NOMO-1 treated with dmso at 0.1 percent for 144 hours (cell line): Measurements from ENCODE around the gene TRIM14.
"Not testable (repeated sequence)": the region's sequence is repeated elsewhere in the genome, so short reads cannot be mapped to it uniquely, and the experiment has no call there.

ENCODE experiments used
- DNase-seq: peaks from one replicate; lab custom pipeline; 2025; ENCODE audit not compliant: unreplicated experiment; lab: John Stamatoyannopoulos, UW

TRIM14 gene

GRCh38 chr9:98108531-98109031, 10.4 kb downstream of the TRIM14 start:
- DNase-seq: peak; percentile 42

GRCh38 chr9:98107926-98108325, 11.1 kb downstream of the TRIM14 start:
- DNase-seq: peak; percentile 21

- DNase-seq: no peak
Observed at GRCh38 chr9:98105006-98105405, 14.0 kb downstream of the TRIM14 start.

GRCh38 chr9:98104445-98104881, 14.6 kb downstream of the TRIM14 start:
- peak; percentile 78 for DNase-seq

- DNase-seq: no peak
Observed at GRCh38 chr9:98101868-98102273, 17.2 kb downstream of the TRIM14 start.

GRCh38 chr9:98101416-98101815, 17.6 kb downstream of the TRIM14 start:
- no peak for DNase-seq

GRCh38 chr9:98100456-98100855, 18.6 kb downstream of the TRIM14 start:
- no peak for DNase-seq

- DNase-seq: no peak
Observed at GRCh38 chr9:98099898-98100297, 19.1 kb downstream of the TRIM14 start.

- DNase-seq: no peak
Observed at GRCh38 chr9:98099346-98099745, 19.7 kb downstream of the TRIM14 start.

- no peak for DNase-seq
Observed at GRCh38 chr9:98097836-98098235, 21.2 kb downstream of the TRIM14 start.

- DNase-seq: no peak
Observed at GRCh38 chr9:98096091-98096490, 22.9 kb downstream of the TRIM14 start.

GRCh38 chr9:98095401-98095800, 23.6 kb downstream of the TRIM14 start:
- DNase-seq: no peak

- DNase-seq: no peak
Observed at GRCh38 chr9:98094851-98095250, 24.2 kb downstream of the TRIM14 start.

- no peak for DNase-seq
Observed at GRCh38 chr9:98094316-98094715, 24.7 kb downstream of the TRIM14 start.

- no peak for DNase-seq
Observed at GRCh38 chr9:98092613-98092931, 26.4 kb downstream of the TRIM14 start.

- no peak for DNase-seq
Observed at GRCh38 chr9:98091735-98092612, 27.0 kb downstream of the TRIM14 start.

- DNase-seq: not testable (repeated sequence)
Observed at GRCh38 chr9:98090674-98091073, 28.3 kb downstream of the TRIM14 start.

GRCh38 chr9:98087420-98088354, 31.3 kb downstream of the TRIM14 start:
- no peak for DNase-seq

GRCh38 chr9:98086461-98086860, 32.6 kb downstream of the TRIM14 start:
- no peak for DNase-seq

GRCh38 chr9:98085944-98086343, 33.1 kb downstream of the TRIM14 start:
- DNase-seq: no peak

- no peak for DNase-seq
Observed at GRCh38 chr9:98085058-98085457, 34.0 kb downstream of the TRIM14 start.

GRCh38 chr9:98084396-98084795, 34.6 kb downstream of the TRIM14 start:
- DNase-seq: no peak
